ENCODE measurements around the gene FOXS1. TPM values are rescaled to one million over a fixed set of nuclear protein-coding genes. Genes with fewer than 3 reads are reported as not detected.

The FOXS1 gene
- total RNA-seq, 6 experiments from 2014 or later, result 0.15 to 0.31 TPM; not detected in 4

DNA sequence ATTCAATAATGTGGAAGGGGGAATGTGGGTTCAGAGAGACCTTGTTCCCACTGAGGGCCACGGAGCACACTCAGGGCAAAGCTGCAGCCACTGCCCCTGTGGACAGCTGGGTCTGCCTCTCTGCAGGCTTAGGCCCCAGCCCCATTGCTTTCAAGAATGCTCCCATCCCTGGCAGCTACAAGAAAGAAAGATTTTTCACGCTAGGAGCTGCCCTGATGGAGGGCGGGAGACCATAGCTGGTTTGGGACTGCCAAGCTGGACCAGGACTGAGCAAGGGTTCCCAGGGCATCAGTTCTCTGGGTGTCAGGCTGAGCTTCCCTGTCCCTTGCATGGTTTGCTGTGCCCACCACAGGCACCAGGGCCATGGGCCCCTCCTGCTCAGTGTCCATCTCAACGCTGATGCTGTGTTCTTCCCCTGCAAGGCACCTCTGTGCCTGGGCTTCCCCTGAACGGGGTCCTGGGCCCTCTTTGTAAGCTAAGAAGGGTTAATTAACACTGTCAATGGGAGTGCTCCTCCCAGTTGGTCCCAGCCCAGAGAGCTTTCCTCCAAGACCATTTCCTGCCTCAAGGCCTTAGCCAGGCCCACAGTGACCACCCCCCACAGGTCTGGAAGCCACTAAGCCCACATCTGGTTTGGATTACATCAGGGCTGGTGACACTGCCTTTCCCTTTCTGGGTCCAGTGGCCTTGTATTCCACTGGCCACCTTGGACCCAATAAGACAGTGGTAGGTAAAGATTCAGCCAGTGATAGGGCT is 8.4 kb downstream of the FOXS1 start:
- Histone ChIP-seq H3K9me3 (no peaks in the 10 kb centered on the region), H3K27me3 (no peaks in the 10 kb centered on the region), H3K36me3 (no peaks in the 10 kb centered on the region), H3K4me3 (no peak overlapping the region), H3K27ac (no peak overlapping the region), H3K4me1 (no peaks in the 10 kb centered on the region)
- DNase-seq (no peak), ATAC-seq (no peak)
- TF ChIP-seq, protein P1, sequence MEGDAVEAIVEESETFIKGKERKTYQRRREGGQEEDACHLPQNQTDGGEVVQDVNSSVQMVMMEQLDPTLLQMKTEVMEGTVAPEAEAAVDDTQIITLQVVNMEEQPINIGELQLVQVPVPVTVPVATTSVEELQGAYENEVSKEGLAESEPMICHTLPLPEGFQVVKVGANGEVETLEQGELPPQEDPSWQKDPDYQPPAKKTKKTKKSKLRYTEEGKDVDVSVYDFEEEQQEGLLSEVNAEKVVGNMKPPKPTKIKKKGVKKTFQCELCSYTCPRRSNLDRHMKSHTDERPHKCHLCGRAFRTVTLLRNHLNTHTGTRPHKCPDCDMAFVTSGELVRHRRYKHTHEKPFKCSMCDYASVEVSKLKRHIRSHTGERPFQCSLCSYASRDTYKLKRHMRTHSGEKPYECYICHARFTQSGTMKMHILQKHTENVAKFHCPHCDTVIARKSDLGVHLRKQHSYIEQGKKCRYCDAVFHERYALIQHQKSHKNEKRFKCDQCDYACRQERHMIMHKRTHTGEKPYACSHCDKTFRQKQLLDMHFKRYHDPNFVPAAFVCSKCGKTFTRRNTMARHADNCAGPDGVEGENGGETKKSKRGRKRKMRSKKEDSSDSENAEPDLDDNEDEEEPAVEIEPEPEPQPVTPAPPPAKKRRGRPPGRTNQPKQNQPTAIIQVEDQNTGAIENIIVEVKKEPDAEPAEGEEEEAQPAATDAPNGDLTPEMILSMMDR (IDR thresholded peaks at IDR 0.05), result no peak
- no peak for TF ChIP-seq POLR2A (IDR thresholded peaks at IDR 0.05)
- WGBS (ENCODE audit: insufficient coverage, low coverage, low lambda C conversion rate, missing lambda C conversion rate), result 76% methylated on average over 3 of the region's 5 CpGs
- intact Hi-C loops (cut with DNase I), result no loop called here

DNA sequence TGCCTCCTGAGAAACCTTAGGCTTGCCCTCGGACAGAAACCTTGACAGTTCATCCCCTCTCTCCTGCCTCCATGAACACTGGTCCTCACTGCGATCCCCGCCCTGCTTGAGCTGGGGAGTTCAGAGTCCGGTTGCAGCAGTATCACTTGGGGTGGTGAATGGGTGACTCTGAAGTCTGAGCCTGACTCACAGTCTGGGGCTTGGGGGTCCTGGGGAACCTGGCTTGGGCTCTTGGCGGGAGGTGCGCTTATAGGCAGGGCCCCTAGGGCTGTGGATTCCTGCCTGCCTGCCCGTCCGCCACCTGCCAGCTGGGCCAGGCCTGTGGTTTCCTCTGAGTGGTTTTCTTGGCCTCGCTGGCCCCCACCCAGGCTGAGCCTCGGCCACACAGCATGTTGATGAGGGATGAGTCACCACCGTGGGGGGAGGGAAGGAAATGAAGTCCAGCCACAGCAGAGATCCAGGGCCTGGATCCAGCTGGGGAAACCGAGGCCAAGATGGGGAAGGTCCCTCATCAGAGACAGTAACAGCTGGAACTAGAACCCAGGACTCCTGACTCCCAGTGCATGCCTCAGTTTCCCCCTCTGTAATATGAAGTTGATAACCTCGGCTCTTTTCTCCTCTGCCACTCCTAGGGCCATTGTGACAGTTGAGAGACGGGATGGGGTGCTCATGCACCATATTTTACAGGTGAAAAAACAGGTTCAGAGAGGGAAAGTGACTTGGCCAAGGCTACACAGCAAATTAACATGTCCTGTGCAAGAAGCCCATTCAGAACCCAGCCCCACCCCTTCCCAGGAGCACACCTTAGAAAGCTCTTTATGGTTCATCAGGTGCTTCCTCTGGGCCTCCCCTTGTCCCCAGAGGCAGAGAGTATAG is 9.2 kb downstream of the FOXS1 start:
- ATAC-seq (peak; percentile 41 to 78 (median 48)), DNase-seq (peak in 1 of 3 donors; percentile 61)
- no peaks in the 10 kb centered on the region for H3K36me3 ChIP-seq
- H3K27me3 ChIP-seq, result no peaks in the 10 kb centered on the region
- WGBS (ENCODE audit: insufficient coverage, low coverage, low lambda C conversion rate, missing lambda C conversion rate), result 18% methylated on average over 6 of the region's 14 CpGs
- H3K9me3 ChIP-seq, result no peaks in the 10 kb centered on the region
- no peaks in the 10 kb centered on the region for H3K4me1 ChIP-seq
- H3K4me3 ChIP-seq, result no peak overlapping the region
- TF ChIP-seq POLR2A (IDR thresholded peaks at IDR 0.05), result no peak
- TF ChIP-seq, protein P1 (IDR thresholded peaks at IDR 0.05), result no peak
- intact Hi-C loops (cut with DNase I), result no loop called here
- H3K27ac ChIP-seq, result no peak overlapping the region

DNA sequence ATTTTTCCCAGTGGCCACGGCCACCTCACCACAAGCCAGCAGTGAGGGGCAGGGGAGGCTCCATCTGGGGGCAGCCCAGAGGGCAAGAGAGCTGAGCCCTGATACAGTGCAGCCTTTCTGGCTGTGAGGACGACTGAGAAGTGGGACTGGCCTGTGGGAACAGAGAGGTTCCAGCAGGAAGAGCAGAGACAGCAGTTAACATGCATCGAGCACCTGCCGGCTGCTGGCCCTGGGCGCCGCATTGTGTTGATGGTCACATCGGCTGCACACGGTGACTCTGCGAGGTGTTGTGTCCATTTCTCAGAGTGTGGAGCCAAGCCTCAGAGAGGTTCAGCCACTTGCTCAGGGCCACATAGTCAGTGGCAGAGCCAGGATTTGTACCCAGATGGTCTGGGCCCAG is 9.8 kb downstream of the FOXS1 start:
- Histone ChIP-seq H3K27ac (no peak overlapping the region), H3K4me3 (no peak overlapping the region), H3K4me1 (no peaks in the 10 kb centered on the region), H3K9me3 (no peaks in the 10 kb centered on the region), H3K27me3 (no peaks in the 10 kb centered on the region), H3K36me3 (no peaks in the 10 kb centered on the region)
- intact Hi-C loops (cut with DNase I), result no loop called here
- 91% methylated on average over 7 of the region's 9 CpGs for WGBS (ENCODE audit: insufficient coverage, low coverage, low lambda C conversion rate, missing lambda C conversion rate)
- no peak for ATAC-seq
- TF ChIP-seq, protein P1 (IDR thresholded peaks at IDR 0.05), result no peak
- TF ChIP-seq POLR2A (IDR thresholded peaks at IDR 0.05), result no peak
- DNase-seq, result no peak

DNA sequence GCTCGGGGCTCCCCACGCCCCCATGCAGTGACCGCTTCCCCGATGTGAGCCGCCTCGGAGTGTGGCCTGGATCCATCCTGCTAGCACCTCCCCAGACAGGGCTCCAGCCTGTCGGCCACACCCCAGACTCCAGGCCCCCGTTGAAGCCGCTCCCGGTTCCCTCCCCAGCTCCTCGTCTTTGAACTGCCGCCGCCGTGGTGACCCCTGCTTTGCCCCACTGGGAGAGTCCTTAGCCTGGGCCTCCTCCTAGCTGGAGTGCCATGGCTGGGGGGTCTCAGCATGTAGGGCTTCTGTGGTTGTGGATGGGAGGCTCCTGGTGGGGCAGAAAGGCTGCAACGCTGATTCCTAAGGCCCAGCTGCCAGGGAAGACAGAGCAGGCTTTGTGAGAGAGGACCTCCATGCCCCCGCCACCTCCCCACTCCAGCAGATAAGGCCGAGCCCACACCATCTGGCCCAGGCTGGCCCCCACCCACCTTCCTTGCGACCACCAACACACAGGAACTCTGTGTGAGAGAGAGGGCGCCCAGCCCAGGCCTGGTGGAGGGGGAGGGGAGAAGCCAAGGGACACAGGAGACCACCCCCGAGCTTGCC is 11.4 kb downstream of the FOXS1 start:
- WGBS (ENCODE audit: insufficient coverage, low coverage, low lambda C conversion rate, missing lambda C conversion rate), result 51% methylated on average over 3 of the region's 20 CpGs
- DNase-seq (no peak), ATAC-seq (no peak)
- intact Hi-C loops (cut with DNase I), result no loop called here
- H3K27me3 ChIP-seq, result no peaks in the 10 kb centered on the region
- no peaks in the 10 kb centered on the region for H3K9me3 ChIP-seq
- no peaks in the 10 kb centered on the region for H3K4me1 ChIP-seq
- no peaks in the 10 kb centered on the region for H3K36me3 ChIP-seq
- TF ChIP-seq, protein P1 (IDR thresholded peaks at IDR 0.05), result no peak
- no peak for TF ChIP-seq POLR2A (IDR thresholded peaks at IDR 0.05)
- H3K27ac ChIP-seq, result no peak overlapping the region
- no peak overlapping the region for H3K4me3 ChIP-seq

Measured in right lobe of liver (tissue), 6 donors.